HG03135 (cell line): ENCODE results near the gene FHAD1.

Source experiments
- ATAC-seq: cut with Tn5 transposase; IDR thresholded peaks from one replicate; pipeline ENCODE4 v1.9.1; 2021; ENCODE audit warnings: mild to moderate bottlenecking, moderate library complexity; ENCODE audit not compliant: unreplicated experiment

FHAD1 gene

DNA sequence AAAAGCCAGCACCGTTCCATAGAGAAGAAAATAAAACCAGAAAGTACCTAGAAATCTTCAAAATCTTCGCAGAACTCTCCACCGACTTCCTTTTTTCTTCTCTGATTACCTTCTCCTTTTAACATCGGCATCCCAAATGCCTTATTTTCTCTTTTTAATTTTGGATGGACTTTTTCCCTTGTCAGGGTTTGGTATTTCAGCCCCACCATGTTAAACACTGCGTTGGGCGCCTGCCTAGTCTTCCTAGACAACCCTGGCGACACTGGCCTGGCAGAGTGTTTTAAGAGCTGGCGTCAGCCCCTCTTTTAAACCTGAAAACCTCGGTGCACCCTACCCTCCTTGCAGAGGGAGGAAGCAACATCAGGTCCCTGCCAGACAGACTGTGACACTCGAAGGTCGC is 96.7 kb downstream of the FHAD1 start:
- no peak for ATAC-seq

DNA sequence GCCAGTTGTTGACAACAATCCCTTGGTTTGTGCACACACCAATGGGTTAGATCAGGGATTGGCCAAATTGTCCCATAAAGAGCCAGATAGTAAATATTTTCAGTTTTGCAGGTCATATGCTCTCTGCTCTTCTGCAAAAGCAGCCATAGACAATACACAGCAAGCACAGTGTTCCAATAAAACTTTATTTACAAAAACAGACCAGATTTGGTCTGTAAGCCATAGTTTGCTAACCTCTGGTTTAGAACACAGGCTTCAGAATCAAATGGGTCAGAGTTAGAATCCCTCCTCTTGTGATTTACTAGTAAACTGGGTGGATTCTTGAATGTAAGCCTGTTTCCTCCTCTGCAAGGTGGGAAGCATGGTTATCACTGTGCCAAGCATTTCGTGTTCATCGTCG is 97.4 kb downstream of the FHAD1 start:
- no peak for ATAC-seq

DNA sequence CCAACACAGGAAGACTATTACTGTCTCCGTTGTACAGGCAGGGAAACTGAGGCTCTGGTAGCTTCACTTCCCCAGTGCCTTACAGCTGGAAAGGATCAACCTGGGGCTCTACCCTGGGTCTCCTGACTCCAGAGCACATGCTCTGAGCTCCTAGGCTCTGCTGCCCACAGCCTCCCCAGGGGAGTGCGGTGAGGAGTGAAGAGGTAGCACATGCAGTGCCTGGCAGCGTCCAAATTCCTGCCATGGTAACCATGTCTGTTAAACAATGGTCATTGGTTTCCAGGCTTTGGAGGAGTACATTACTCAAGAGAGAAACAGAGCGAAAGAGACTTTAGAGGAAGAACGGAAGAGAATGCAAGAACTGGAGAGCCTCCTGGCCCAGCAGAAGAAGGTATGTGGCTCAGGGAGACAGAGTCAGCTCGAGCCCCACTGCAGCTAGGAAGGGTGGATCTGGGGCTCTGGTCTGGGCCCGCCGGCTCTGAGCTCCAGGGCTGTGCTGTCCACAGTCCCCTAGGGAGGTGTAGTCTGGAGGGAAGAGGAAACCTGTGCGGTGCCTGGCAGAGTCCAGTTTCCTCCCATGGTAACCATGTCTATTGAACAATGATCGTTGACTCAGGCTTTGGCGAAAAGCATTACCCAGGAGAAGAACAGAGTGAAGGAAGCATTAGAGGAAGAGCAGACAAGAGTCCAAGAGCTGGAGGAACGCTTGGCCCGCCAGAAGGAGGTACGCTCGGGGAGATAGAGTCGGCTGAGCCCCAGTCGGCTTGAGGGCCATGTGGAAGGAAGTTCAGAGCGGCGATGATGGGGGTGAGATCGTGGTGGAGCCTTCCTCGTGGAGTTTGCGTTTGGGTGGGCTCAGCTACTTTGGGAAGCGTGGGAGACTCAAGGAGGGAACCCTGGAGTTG is 98.0 kb downstream of the FHAD1 start:
- no peak for ATAC-seq

DNA sequence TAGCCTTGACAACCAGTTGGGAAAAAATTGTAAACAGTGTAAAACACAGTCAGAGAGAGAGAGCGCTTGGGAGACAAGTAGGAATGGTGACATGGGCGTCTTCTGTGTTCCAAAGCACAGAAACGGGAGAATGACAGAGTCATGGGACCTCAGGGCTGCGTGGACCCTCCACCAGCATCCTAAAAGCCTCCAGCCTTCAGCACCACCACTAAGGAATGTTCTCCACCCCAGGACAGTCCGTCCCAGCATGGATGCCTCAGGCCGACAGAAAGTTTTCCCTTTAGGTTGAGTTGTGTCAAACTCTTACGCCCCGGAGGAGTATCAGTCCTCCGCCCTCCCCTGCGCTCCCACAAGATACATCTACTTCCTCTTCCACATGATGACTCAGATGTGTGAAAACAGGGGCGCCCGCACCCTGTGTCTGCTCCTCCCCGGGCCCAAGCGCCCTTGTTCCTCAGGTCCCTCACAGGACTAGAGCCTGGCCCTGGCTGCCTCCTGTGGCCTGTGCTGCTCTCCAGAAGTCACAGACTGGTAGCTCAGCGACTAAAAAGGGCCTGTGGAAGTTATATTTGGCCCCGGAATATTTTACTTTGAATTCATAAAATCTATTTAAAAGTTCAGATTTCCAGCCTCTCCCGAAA is 98.8 kb downstream of the FHAD1 start:
- no peak for ATAC-seq

DNA sequence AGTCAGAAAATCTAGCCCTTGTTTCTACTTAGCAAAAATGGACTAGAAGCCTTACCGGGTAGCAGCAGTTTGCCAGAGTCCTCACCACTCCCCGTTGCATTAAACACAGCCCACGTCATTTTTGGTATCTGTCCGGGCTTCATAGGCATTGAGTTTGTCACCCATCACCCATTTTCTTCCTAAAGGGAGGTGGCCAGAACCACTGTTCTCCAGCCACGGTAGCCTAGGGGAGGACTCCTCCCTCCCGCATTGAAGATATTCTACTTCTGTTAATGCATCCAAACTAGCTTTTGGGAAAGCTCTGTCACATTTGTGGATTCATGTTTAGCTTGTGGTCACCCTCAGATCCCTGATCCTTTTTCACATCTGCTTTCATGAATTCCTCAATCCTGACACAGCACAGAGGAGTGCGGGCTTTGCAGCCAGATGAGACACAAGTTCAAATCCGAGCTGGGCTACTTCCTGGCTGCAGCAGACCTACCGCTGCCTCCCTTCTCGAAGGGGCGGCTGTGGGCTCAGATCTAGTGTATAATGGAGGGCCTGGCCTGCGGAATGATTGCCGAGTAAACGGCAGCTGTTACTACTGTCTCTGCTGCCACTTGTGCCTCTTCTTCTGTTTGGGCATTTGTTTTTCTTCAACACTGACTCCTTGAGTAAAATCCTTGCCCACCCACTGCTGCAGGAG is 99.5 kb downstream of the FHAD1 start:
- ATAC-seq, result no peak

DNA sequence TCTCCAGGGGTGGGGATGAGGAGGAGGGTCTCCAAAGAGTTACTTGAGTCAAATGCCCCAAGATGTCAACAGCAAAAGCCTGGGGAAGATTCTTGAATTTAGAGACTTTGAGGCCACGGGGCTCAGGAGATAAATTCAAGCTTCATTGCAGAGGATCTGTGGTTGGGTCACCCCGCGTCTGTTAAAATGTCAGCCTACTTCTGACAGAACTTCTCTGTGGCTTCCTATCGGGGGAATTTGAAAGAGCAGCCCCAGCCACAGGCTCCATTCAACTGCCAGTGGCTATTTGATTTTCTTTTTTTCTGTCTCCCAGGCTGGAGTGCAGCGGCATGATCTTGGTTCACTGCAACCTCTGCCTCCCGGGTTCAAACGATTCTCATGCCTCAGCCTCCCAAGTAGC is 100.2 kb downstream of the FHAD1 start:
- ATAC-seq, result no peak

DNA sequence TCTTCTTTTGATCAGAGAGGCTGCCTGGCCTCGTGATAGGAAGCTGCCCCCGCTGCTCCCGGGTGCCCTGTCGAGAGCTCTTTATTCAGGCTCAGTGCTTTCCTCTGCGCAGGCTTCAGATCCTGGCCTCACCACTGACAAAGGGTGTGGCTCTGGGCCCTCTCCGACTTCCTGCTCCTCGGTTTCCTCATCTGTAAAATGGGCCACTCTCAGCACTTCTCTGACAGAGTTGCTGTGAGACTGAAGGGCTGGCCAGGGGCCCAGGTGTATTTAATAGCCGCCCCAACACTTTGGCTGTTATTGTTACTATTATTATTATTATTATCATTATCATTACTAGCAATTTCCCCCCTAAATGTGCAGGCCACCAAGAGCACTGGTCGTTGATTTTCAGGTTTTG is 101.6 kb downstream of the FHAD1 start:
- ATAC-seq, result no peak

DNA sequence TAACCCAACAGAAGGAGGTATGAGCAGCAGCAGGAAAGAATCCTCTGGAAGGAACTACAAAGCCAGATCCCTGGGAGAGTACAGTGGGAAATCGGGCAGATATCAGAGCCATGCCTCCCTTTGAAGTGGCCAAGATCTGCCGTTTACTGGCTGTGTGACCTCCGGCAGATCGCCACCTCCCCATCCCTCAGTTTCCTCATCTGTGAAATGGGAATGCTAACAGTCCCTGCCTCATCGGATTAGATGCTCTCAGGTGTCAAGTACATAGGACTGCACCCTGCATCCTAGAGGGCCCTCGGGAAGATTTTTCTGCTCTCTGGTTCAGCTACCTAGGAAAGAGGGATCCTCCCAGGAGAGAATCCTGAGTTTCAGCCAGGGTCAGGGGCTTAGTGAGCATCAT is 102.1 kb downstream of the FHAD1 start:
- ATAC-seq, result no peak

DNA sequence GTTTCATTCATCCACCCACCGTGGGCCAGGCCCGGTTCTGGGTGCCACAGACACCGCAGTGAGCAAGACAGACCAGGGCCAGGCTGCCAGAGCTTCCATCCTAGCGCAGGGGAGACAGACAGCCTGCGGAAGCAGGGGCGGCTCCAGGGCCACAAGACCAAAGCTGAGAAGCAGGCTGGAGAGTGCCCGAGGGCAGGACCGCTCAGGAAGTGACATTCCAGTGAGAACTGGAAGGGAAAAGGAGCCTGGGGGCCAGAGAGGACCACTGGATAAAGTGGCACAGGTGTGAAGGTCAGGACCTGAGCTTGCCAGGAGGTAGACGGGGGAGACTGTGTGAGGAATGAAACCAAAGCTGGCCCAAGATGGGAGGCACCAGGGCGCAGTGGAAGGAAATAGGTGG is 103.1 kb downstream of the FHAD1 start:
- ATAC-seq, result no peak

DNA sequence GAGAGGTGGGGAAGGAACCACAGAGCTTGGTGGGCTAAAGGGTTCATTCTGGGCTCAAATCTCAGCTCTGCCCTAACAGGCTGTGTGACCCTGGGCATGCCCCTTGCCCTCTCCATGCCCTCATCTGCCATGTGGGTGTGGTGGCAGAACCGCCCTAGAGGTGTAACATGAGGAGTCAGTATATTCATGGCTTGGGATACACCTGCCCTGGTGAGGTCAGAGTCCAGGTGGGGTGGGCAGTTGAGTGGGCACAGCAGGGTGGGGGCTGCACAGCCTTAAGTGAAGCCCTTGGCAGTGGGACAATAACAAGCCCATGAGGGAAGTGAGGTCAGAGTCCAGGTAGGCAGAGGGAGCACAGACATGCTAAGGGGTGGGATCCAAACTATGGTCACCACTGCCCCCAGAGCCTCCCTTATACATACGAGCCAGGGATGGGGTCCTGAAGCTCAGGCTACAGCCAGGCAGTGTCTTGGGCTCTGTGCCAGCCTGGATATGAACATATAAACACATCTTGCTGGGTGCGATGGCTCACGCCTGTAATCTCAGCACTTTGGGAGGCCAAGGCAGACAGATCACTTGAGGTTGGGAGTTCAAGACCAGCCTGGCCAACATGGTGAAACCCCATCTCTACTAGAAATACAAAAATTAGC is 103.7 kb downstream of the FHAD1 start:
- ATAC-seq, result no peak

DNA sequence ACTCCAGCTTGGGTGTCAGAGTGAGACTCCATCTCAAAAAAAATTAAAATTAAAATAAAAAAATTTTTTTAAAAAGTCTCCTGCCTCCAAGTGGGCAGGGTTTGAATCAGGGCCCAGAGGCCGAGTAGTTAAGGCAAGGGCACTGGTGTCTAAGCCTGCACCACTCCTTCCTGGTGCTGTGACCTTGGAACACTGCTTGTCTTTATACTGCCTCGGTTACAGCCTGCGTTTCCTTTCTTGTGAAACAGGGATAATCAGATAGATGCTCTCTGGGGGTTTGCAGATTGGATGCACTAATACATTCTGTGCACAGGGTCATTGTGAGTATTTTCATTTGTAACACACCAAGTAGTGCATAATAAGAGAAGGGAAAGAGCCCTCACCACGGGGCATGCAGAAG is 104.3 kb downstream of the FHAD1 start:
- ATAC-seq, result no peak

DNA sequence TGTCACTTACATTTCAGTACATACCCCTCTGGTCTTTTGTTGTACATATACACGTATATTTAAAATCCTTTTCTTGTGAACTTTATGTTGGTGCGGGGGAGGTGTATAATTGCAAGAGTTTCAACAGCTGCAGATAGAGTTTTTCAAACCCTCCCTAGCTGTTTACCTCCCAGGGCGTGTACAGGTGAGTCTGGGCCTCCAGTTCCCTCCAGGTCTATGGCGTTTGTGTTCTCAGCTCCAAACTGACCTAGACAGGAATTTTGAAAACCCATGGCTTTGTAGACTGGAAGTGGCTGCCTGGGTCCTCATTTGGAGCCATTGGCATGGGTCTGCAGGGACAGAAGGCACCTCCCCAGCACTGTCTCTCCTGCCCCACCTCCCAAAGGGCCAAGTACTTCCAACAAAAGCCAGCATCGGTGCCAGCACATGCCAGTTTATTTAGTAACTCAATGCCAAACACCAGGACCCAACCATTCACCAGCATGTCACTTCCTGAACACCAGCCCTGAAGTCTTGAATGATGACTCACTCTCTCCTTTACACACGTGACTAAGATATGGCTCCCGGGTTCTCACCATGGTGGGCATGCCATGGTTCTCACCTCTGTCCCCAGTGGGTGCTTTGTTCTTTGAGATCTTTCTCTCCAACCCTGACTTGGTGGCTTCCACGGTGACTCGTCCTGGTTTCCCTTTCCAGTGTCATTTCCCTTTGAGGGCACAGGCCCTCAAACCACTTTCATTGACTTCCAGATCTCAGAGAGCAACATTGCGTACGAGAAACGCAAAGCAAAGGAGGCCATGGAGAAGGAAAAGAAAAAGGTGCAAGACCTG is 105.3 kb downstream of the FHAD1 start:
- ATAC-seq, result no peak

DNA sequence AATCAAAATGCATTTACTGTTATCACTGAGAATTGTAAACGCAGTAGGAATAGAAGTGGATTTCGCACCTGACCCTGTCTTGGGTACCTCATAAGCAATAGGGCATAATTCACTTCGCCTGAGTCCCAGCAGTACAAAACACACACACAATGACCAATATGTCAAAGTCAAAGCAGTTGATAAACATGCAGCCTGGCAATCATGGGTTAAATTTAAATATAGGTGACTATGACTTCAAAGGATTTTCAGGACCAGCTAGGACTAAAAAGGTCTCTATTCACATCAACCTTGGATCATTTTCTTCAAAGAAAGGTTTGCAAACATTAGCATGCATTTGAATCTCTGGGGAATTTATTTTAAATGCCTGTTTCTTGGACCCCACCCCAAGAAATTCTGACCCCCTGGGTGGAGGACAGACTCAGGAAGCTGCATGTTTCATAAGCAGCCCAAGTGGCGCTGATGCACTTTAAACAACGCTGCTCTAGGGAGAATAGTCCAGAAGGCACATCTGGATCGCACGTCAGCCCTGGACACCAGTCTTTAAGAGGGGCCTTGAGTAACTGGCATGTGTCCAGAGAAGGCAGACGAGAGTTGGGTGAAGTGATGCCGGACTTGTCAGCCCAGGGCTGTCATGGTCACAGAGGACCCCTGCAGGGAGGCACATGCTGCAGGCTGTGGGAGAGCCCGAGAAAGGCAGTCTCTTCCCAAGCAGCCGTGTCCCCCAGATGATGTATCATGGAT is 107.0 kb downstream of the FHAD1 start:
- ATAC-seq, result no peak

DNA sequence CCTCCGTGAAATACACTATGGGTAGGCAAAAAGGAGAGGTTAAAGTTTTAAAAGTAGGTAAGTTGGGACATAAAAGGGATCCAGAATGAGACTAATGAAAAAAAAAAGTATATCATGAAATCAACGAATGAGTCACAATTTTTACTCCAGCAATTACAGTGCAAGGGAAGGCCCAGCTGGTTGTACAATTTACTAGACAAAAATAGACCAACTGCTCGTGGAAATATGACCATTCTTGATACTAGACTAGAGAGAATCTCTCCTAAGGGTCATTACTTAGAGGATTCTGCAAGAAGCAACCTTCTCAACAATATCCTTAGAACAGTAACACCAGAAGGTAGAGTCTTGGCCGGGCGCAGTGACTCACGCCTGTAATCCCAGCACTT is 107.5 kb downstream of the FHAD1 start:
- ATAC-seq, result no peak

DNA sequence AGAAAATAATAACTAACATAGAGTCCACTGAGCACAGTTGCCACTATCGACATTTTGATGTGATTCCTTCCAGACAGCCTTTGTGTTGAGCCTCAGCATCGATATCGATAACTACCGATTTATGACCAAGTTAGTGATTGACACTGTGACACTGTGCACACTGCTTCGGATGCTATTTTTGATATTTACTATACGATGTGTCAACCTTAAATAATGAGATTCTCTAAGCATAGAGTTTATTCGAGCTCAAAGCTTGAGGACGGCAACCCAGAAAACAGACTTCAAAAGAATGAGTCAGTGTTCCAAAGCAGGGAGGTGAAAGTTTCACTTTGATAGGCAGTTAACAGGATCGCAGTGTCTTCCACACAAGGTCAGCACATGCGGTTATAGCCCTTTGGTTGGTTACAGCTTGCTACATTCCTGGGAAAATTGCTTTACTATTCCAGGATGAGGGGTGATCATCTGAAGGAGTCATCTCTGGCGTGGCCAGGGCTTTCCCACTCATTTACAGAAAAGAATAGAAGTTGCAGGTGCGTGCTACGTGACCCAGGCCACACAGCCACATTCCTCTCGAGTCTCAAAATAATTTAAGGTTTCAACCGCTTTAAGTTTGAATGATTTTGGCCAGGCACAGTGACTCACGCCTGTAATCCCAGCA is 109.1 kb downstream of the FHAD1 start:
- no peak for ATAC-seq

DNA sequence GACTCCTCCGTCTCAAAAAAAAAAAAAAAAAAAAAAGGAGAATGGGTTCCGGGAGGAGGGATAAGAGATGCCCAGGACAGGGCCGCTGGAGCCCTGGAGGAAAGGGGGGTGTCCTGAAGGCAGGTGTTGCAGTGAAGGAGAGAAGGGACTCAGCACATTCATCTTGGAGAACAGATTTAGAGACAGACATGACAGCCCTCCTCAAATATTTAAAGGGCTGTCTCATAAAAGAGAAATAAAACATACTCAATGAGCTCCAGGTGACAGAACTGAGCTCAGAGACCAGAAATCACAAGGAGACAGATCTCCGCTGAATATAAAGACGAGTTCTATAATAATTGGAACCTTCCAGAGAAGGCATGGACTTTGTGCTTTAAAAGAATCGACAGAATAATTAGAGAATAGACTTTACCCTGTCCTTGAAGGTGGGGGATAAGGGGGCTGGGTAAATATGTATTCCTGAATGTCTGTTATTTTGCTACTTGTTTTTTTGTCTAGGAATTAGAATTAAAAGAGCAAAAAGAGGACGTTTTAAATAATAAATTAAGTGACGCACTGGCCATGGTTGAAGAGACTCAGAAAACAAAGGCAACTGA is 110.7 kb downstream of the FHAD1 start:
- ATAC-seq, result no peak

DNA sequence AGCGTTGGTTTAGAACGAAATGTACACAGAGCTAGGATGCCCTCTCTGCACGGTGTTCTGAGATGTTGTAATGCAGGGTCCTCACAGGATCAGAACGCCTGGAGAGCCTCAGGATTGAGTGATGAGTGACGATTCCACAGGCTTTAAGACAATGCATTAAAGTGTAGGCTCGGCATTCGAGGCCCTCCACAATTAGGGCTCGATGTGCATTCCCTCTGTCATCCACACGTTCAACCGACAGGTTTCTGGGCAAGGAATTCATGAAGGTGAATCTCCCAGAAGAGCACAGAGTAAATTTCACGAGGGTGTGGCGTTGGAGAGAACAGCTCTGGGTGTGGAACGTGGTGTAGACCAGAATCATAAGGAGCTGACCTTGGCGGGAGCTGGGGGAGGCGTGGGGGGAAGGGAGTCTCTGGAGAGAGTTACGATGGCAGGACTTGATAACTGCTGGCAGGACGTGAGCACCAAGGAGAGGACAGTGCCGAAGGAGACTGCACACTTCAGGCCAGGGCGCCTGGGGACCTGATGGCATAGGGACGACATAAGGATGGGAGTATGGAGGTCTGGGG is 111.6 kb downstream of the FHAD1 start:
- no peak for ATAC-seq

DNA sequence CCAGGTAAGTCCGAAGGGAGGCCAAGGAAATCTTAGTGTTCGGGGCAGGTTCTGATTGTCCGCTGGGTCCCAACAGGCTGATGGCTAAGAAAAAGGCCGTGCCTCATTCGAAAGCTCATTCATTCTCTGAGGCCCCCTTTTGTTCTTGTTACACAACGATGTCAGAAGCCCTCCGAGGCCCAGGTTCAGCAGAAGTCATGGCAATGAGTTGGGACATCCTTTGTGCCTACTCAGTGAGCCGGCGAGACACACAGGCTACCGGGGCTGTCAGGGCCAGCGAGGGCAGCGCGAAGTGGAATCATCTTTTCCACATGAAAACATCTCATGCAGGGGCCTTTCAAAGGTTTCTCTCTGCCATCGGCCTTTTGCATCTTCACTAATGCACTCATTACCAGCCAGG is 113.7 kb downstream of the FHAD1 start:
- ATAC-seq, result no peak
